RCC 7860 (cell line): Measurements from ENCODE around the gene ZNF232.
A peak's percentile ranks its signal among the peaks of the same experiment; 100 is the strongest.
"Not testable (repeated sequence)": the region's sequence is repeated elsewhere in the genome, so short reads cannot be mapped to it uniquely, and the experiment has no call there.

Source experiments
- DNase-seq: peaks from one replicate; pipeline ENCODE4 v3.0.0-alpha.2; 2015; ENCODE audit warnings: low spot score
- FAIRE-seq: peaks from 2 replicates; lab custom pipeline; 2012; peaks lifted over from hg19 to GRCh38; lab: Jason Lieb, UNC

The ZNF232 gene

GRCh38 chr17:5111402-5112204, at the start of gene ZNF232:
Gene ZNF232 (minus strand): TSS chr17:5111878. CDS start chr17:5111822, 56 bp downstream.
- FAIRE-seq = peak; percentile 72
- peak; percentile 79 for DNase-seq

GRCh38 chr17:5160702-5161101, 49.0 kb upstream of the ZNF232 start:
- DNase-seq, FAIRE-seq: not testable (repeated sequence)

DNA sequence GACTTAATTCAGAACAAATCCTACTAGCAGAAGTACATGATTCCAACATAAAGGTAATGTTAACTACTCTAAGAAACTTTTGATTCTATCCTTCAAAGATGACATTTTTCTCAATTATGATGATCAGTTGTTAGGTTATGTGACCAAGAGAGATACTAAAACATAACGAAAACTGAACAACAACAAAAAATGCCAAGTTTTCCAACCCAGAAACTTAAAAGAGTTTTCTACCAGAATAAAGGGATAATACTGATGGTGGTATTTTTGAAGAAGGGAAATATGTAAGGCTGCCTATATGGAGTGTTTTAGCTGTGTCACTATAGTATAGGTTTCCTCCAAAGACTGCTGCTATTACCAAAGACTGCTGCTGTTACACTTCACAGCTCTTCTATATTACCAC, 34.4 kb upstream of the ZNF232 start:
- not testable (repeated sequence) for DNase-seq, FAIRE-seq

DNA sequence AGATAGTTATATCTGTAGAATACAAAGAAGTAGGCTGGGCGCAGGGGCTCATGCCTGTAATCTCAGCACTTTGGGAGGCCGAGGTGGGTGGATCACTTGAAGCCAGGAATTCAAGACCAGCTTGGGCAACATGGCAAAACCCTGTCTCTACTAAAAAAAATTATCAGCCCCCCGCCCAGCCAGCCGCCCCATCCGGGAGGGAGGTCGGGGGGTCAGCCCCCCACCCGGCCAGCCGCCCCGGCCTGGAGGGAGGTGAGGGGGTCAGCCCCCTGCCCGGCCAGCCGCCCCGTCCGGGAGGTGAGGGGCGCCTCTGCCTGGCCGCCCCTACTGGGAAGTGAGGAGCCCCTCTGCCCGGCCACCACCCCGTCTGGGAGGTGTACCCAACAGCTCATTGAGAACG, 31.2 kb upstream of the ZNF232 start:
- FAIRE-seq, DNase-seq: not testable (repeated sequence)

GRCh38 chr17:5139458-5139732, 27.7 kb upstream of the ZNF232 start:
- FAIRE-seq = no peak
- no peak for DNase-seq

DNA sequence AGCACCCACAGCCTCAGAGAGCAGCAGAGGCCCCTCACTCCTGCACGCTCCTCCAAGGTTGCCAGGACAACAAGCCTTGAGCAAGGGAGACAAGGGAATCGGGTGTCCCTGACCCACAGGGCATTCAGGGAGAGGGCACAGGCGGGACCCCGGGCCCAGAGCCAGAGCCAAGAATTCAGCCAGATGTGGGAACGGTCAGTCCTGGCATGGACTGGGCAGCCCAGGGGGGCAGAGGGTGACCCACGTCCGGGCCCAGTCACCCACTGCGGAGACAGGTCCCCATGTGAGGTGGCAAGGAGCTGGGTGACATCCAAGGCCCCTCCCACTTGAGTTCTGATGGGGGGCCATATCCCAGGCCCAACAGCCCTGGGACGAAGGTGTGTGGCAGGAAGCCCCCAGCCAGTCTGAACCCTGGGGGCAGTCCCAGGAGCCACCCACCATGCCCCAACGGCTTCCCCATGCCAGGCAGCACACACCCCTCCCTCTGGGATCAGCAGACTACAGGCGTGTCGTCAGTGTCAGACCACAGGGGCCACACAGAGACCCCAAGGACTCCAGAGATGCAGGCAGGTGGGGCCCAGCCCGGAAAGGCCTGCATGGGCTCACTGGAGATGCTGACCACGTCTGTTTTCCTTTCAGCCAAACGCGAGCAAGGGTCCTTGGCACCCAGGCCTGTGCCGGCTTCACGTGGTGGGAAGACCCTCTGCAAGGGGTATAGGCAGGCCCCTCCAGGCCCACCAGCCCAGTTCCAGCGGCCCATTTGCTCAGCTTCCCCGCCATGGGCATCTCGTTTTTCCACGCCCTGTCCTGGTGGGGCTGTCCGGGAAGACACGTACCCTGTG, 27.2 kb upstream of the ZNF232 start:
- FAIRE-seq (no peak), DNase-seq (no peak)

DNA sequence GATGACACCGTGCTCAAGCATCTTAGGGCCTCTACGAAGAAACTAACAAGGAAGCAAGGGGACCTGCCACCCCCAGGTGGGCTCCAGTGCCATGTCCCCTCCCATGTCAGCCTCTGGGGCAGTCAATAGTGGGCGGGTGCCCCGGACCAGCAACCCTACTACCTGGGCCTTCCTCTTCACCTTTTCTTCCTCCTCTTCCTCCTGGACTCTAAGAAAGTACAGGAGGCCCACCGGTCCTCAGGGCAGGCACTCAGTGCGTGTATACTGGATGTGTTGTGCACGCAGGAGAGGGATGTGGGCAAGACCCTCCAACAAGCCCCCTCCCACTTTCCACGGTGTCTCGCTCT, 26.5 kb upstream of the ZNF232 start:
- not testable (repeated sequence) for DNase-seq, FAIRE-seq

GRCh38 chr17:5137511-5138197, 26.0 kb upstream of the ZNF232 start:
- not testable (repeated sequence) for DNase-seq, FAIRE-seq

GRCh38 chr17:5136580-5137412, 25.1 kb upstream of the ZNF232 start:
- not testable (repeated sequence) for FAIRE-seq, DNase-seq

GRCh38 chr17:5135726-5136579, 24.3 kb upstream of the ZNF232 start:
- DNase-seq = no peak
- no peak for FAIRE-seq

- DNase-seq, FAIRE-seq: not testable (repeated sequence)
These were observed 23.5 kb upstream of the ZNF232 start for GRCh38 chr17:5135131-5135712.

DNA sequence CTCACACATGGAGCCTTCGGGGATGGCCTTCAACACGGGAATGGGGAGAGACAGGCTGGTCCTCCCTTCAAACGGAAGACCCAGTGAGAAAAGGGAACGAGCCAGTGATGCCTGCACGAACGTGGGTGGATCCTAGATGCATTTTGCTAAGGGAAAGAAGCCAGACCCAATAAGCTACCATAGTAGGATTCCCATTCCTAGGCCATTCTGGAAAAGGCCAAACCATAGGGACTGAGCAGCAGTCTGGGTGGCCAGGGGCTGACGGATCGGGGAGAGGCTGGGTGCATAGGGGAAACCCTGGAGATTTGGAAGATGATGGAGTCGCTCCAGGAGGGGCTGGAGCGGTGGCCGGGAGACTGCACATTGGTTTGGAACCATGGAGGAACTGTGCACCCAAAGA, 22.9 kb upstream of the ZNF232 start:
- not testable (repeated sequence) for FAIRE-seq, DNase-seq

- FAIRE-seq, DNase-seq: not testable (repeated sequence)
These were observed 22.3 kb upstream of the ZNF232 start for GRCh38 chr17:5133961-5134360.

DNA sequence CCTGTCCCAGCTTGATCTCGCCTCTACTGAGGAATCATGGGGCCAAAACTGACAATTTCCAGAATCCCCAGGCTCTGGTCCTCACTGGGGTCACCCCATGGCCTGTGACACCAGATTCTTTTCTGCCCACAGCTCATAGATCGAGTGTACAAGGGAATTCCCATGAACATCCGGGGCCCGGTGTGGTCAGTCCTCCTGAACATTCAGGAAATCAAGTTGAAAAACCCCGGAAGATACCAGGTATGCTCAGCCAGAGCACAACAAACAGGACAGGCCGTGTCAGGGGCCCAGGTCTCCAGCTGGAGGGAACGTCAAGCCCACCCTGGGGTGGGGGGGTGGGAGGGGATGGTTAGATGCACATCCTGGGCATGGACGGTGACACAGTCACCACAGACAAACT, 21.6 kb upstream of the ZNF232 start:
- DNase-seq (no peak), FAIRE-seq (no peak)

- not testable (repeated sequence) for FAIRE-seq, DNase-seq
These were observed 21.0 kb upstream of the ZNF232 start for GRCh38 chr17:5132503-5133225.

- not testable (repeated sequence) for FAIRE-seq, DNase-seq
These were observed 20.3 kb upstream of the ZNF232 start for GRCh38 chr17:5131799-5132502.

- DNase-seq (no peak), FAIRE-seq (no peak)
These were observed 19.6 kb upstream of the ZNF232 start for GRCh38 chr17:5131146-5131715.
